Heart right ventricle (tissue), 16 donors: ENCODE results near the gene YAE1. TPM values are rescaled to one million over a fixed set of nuclear protein-coding genes. Genes with fewer than 3 reads are reported as not detected.

ENCODE experiments used
- ATAC-seq, 8 donors: fragments of 200-7000 bp; cut with Tn5 transposase; one replicate each; pipeline ENCODE4 v1.9.1; 2020; ENCODE audit warnings: mild to moderate bottlenecking in 8 of 8, moderate library complexity in 8 of 8, moderate number of reproducible peaks in 1 of 8
- DNase-seq, 2 donors: peaks; one replicate each; pipeline ENCODE4 v3.0.0-alpha.2; 2020
- H3K27ac ChIP-seq, 10 donors: fragments of 200-600 bp; sonication (generic) in 2 of 10; one replicate each; pipeline versions ENCODE4 v1.5.0 to v1.8.0; 2020 to 2022; ENCODE audit warnings: mild to moderate bottlenecking in 3 of 10
- H3K27me3 ChIP-seq, 7 donors: fragments of 200-600 bp; one replicate each; pipeline ENCODE4 v1.8.0; 2021 to 2022; ENCODE audit warnings: mild to moderate bottlenecking in 2 of 7
- H3K36me3 ChIP-seq, 9 donors: fragments of 200-600 bp; sonication (generic) in 1 of 9; one replicate each; pipeline versions ENCODE4 v1.5.0 to v1.8.0; 2020 to 2022; ENCODE audit warnings: mild to moderate bottlenecking in 2 of 9
- H3K4me1 ChIP-seq, 9 donors: fragments of 200-600 bp; sonication (generic) in 1 of 9; one replicate each; pipeline versions ENCODE4 v1.5.0 to v1.8.0; 2020 to 2022; ENCODE audit warnings: mild to moderate bottlenecking in 4 of 9
- H3K4me3 ChIP-seq, 10 donors: fragments of 200-600 bp; sonication (generic) in 2 of 10; one replicate each; pipeline versions ENCODE4 v1.5.0 to v1.8.0; 2020 to 2022; ENCODE audit warnings: mild to moderate bottlenecking in 7 of 10, moderate library complexity in 2 of 10
- H3K9me3 ChIP-seq, 11 donors: fragments of 200-600 bp in 10 of 11; sonication (generic) in 2 of 11; one replicate each; pipeline versions ENCODE4 v1.5.0 to v1.8.0; 2013 to 2022; ENCODE audit warnings: mild to moderate bottlenecking in 2 of 11, control low read depth in 1 of 11, moderate library complexity in 1 of 11
- CTCF ChIP-seq, 9 donors: fragments of 200-600 bp; sonication (generic) in 2 of 9; IDR thresholded peaks; one replicate each; pipeline versions ENCODE4 v1.5.0 to v1.8.0; 2021 to 2022; ENCODE audit warnings: antibody characterized with exemption in 9 of 9, mild to moderate bottlenecking in 5 of 9, moderate library complexity in 1 of 9
- WGBS, 2 donors: extraction: QIAGEN DNeasy Blood & Tissue Kit; methylation state at CpG; one replicate each; pipeline ENCODE4 v1.1.7; 2013; ENCODE audit warnings: inconsistent platforms in 1 of 2; 5-methylcytosine and 5-hydroxymethylcytosine counted together
- intact Hi-C, 10 donors: fragments of 100-400 bp; cut with DNase I; formaldehyde crosslinking; loops; one replicate each; pipeline versions ENCODE4 v1.11.1 to v1.14.2; 2022
- polyA plus RNA-seq, 2 donors: library from polyadenylated mRNA; stranded (reverse); fragments of 200-250 nt; gene quantifications; one replicate each; pipeline ENCODE4 v1.2.3, GENCODE V29; 2013
- total RNA-seq, 10 donors: library from RNA; stranded (reverse); fragmentation: NEBNext Ultra II Directional in 3 of 10; extraction: Animal tissue kit (Norgen Biotek cat#: 25700) in 3 of 10; gene quantifications; one replicate each; pipeline versions ENCODE4 v1.2.1 to v1.2.4, GENCODE V29; 2021 to 2023
- donor health status: Arrhythmogenic right ventricular cardiomyopathy.
- donor health status: ischemic (EF 13 %, LVEDD 7.1; RV severe dilation, severe dysfunction).
- donor health status: healthy with polysubstance abuse.
- donor health status: DM: no; HTN: yes; CAD: no.
- donor health status: DM: no; HTN: no; CAD: no.
- donor health status: ischemic (EF 25% LVEDD 6.9; RV normal size, moderate dysfunction).
- donor health status: ischemic (EF 25% LVEDD 5.7; RV mildly dilated, moderate dysfunction).
- donor health status: healthy.
- donor health status: DM: yes; HTN: yes; CAD: no.
- donor health status: Ischemic cardiomyopathy.
- donor health status: ischemic (EF 35%, LVEDD 5.7; RV mildly dilated, moderate dysfunction).
- donor health status: nonischemic (EF 11% LVEDD 7.7; RV severe dilation, severe dysfunction).
- donor health status: DM: yes; HTN: yes; CAD: no.
- donor health status: PGD.
- donor health status: ischemic (EF 29% LVEDD 5.4; RV normal size, mild dysfunction).
- donor health status: nonischemic (EF 23%, LVEDD 6.1; RV moderate dilation, normal function).

The YAE1 gene
- total and polyA plus RNA-seq, 12 donors, result 10.8 to 34.3 (median 16.0) TPM

GRCh38 chr7:39607865-39608264 is 41.7 kb downstream of the YAE1 start:
- TF ChIP-seq CTCF (IDR thresholded peaks at IDR 0.05), result no peak
- WGBS, 2 donors, result 98% methylated on average over 2 of the region's 2 CpGs
- DNase-seq, result no peak
- ATAC-seq, result no peak
- intact Hi-C loops, result loop anchor here in 1 of 10 donors (2.0 kb wide), 1 partner anchor 17 kb away; no protein-coding TSS in a partner anchor
- Histone ChIP-seq H3K9me3 (no peaks in the 10 kb centered on the region), H3K36me3 (no peaks in the 10 kb centered on the region), H3K4me3 (no peak overlapping the region), H3K27ac (no peak overlapping the region), H3K27me3 (peaks cover 0 to 21% (median 0%) of the 10 kb centered on the region in 7 donors), H3K4me1 (peaks cover 0 to 45% (median 20%) of the 10 kb centered on the region in 9 donors)

DNA sequence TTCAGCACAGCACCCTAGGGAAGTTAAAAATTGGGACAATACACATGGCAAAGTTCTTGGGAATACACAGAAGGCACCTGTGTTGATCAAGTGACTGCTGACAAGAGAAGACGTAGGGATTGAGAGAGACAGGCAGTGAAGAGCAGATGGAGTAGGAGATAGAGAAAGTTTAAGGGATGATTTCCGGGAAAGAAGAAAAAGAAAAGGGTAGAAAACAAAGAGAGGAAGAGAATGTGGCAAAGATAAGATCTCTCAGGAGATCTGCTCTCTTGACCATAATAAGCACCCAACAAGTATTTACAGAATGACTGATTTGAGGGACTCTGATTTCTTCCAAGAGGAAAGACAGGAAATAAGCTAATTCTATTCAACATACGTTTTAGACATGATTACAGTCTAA is 42.1 kb downstream of the YAE1 start:
- no peak for TF ChIP-seq CTCF (IDR thresholded peaks at IDR 0.05)
- 61 to 62% methylated on average over 3 of the region's 3 CpGs for WGBS, 2 donors
- no peaks in the 10 kb centered on the region for H3K36me3 ChIP-seq
- H3K4me1 ChIP-seq, result peaks cover 0 to 45% (median 20%) of the 10 kb centered on the region in 9 donors
- H3K27ac ChIP-seq, result peak overlapping the region in 2 of 10 donors; percentile 60 to 86
- ATAC-seq, result no peak
- H3K27me3 ChIP-seq, result peaks cover 0 to 21% (median 0%) of the 10 kb centered on the region in 7 donors
- intact Hi-C loops, result loop anchor here in 1 of 10 donors (2.0 kb wide), 1 partner anchor 17 kb away; no protein-coding TSS in a partner anchor
- DNase-seq, result no peak
- no peaks in the 10 kb centered on the region for H3K9me3 ChIP-seq
- no peak overlapping the region for H3K4me3 ChIP-seq

GRCh38 chr7:39609113-39609934 is 43.1 kb downstream of the YAE1 start:
- H3K4me3 ChIP-seq, result peak overlapping the region in 9 of 10 donors; percentile 25 to 57 (median 47)
- no peaks in the 10 kb centered on the region for H3K36me3 ChIP-seq
- peaks cover 0 to 45% (median 20%) of the 10 kb centered on the region in 9 donors for H3K4me1 ChIP-seq
- H3K27me3 ChIP-seq, result peaks cover 0 to 21% (median 0%) of the 10 kb centered on the region in 7 donors
- H3K27ac ChIP-seq, result peak overlapping the region in 8 of 10 donors; percentile 14 to 89 (median 66)
- ATAC-seq (peak; percentile 52 to 83 (median 78)), DNase-seq (peak; percentile 6 to 33)
- intact Hi-C loops, result loop anchor here in 1 of 10 donors (2.0 kb wide), 1 partner anchor 19 kb away; no protein-coding TSS in a partner anchor
- TF ChIP-seq CTCF (IDR thresholded peaks at IDR 0.05), result peak in 2 of 9 donors; percentile 17 to 25
- H3K9me3 ChIP-seq, result no peaks in the 10 kb centered on the region
- 3 to 5% methylated on average over 34 to 36 of the region's 36 CpGs for WGBS, 2 donors

DNA sequence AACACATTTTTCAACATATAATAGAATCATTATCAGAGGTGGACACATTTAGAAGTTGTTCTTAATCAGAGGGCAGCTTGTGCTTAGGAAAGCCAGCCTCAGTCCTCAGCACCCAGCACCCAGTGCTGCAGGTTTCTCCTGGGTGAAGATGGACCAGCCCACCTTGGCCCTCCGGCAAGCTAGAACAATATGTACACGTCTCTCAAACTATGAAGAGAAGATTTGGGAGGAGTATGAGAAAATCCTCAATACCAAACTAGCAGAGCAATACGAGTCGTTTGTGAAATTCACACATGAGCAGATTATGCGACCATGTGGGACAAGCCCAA is 43.7 kb downstream of the YAE1 start:
- intact Hi-C loops, result loop anchor here in 3 of 10 donors (2.0 to 10.0 kb wide), 3 partner anchors 19 to 125 kb away; no protein-coding TSS in a partner anchor
- Histone ChIP-seq H3K27me3 (peaks cover 0 to 21% (median 0%) of the 10 kb centered on the region in 7 donors), H3K36me3 (no peaks in the 10 kb centered on the region), H3K4me1 (peaks cover 0 to 45% (median 20%) of the 10 kb centered on the region in 9 donors), H3K9me3 (no peaks in the 10 kb centered on the region), H3K27ac (peak overlapping the region in 8 of 10 donors; percentile 14 to 89 (median 66)), H3K4me3 (peak overlapping the region in 9 of 10 donors; percentile 25 to 57 (median 47))
- 58 to 65% methylated on average over 5 of the region's 5 CpGs for WGBS, 2 donors
- ATAC-seq (peak in 5 of 8 donors; percentile 15 to 53 (median 25)), DNase-seq (no peak)
- peak in 1 of 9 donors; percentile 12 for TF ChIP-seq CTCF (IDR thresholded peaks at IDR 0.05)
